ENCODE results near the gene CRADD.
"Not testable (repeated sequence)": the region's sequence is repeated elsewhere in the genome, so short reads cannot be mapped to it uniquely, and the experiment has no call there.

Gene CRADD

DNA sequence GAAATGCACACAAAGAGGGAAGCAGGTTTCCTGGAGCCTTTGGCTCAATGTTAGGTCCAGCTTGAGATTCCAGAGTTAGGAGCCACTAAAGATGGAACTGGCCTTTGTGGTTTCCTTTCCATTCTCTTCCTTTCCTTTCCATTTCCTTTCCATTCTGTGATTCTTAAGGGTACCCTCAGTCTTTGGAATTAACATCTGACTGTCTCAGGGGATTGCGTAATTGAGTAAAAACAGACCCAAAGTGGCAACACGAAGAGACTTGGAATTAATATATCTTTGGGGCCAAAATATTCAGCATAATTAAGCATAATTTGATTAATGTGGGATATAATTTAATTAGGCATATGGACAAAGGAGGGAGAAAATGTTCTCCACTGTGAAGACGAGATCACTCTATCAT lies 205.6 kb downstream of the CRADD start:
- no peak for DNase-seq

GRCh38 chr12:93883436-93884154 lies 206.4 kb downstream of the CRADD start:
- DNase-seq = no peak

DNA sequence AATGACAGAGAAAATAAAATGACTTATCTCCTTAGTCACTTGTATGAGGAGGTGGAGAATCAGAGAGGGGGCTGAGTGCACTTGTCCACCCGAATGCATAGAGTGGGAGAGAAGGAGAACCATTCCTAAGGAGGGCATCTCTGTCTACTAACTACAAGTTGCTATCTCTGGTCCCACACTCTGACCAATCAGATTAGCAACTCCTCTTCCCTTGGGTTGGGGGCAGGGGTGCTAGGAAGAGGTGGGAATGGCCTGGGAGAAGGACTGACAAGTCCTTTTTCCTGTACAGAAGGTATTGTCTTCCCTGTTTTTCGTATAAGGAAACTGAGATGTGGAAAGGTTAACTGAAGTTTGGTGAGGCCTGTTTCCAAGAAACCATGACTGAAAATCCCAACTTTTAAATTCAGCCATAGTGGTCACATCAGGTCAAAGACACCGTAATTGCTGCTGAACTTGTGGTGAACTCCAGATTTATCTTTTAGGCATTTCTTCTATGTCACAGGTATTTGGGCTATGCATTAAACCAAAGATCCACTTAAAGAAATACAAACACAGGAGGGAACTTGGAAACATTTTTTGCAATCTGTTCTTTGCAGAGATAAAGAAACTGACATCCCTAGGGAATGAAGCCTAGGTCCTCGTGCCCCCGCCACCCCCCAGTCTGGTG lies 207.8 kb downstream of the CRADD start:
- DNase-seq = no peak

DNA sequence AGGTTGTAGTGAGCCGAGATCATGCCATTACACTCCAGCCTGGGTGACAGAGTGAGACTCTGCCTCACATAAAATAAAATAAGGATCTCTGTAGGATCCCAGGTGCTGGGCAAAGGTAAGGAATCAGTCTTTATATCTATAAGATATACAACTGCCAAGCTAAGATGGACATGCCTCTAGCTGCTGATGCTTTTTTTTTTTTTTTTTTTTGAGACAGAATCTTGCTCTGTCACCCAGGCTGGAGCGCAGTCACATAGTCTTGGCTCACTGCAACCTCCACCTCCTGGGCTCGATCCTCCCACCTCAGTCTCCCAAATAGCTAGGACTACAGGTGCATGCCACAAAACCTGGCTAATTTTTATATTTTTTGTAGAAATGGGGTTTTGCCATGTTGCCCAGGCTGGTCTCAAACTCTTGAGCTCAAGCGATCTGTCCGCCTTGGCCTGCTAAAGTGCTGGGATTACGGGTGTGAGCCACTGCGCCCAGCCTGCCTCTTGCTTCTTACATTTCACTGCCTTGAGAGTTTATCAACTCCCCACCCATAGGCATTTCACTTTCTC lies 208.9 kb downstream of the CRADD start:
- DNase-seq = not testable (repeated sequence)

GRCh38 chr12:93886533-93887511 lies 209.6 kb downstream of the CRADD start:
- DNase-seq = no peak

- DNase-seq = no peak
Measured at GRCh38 chr12:93888964-93889363, 211.8 kb downstream of the CRADD start.

DNA sequence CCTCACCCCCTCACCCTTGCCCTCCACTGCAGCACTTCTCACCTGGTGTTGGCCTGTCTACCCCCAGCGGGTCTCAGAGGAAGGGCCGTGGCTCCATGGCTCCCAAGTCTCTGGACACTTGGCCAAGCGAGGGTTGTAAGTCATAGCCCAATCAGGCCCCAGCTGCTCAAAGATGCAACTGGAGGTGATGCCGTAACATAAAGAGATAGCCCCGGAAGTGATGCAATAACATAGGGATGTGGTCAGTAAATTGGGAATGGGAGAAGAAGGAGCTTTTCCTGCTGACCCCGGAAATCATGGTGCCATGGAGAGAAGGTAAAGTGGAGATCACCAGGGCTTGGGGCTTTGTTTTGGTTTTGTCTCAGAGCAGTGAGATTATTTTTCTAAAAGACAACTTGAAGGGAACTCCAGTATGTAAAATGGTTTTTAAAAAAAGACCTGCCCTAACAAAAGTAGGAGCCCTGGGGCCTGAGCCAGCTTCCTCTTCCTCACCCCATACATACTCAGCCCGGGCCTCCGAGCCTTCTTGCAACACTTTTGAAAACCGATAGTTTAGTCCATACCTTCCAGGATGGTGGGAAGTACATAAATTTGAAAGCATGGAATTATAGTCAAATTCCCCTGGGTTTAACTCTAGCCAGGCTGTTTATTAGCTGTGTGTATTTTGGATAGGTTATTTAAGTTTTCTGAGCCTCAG lies 212.5 kb downstream of the CRADD start:
- no peak for DNase-seq

DNA sequence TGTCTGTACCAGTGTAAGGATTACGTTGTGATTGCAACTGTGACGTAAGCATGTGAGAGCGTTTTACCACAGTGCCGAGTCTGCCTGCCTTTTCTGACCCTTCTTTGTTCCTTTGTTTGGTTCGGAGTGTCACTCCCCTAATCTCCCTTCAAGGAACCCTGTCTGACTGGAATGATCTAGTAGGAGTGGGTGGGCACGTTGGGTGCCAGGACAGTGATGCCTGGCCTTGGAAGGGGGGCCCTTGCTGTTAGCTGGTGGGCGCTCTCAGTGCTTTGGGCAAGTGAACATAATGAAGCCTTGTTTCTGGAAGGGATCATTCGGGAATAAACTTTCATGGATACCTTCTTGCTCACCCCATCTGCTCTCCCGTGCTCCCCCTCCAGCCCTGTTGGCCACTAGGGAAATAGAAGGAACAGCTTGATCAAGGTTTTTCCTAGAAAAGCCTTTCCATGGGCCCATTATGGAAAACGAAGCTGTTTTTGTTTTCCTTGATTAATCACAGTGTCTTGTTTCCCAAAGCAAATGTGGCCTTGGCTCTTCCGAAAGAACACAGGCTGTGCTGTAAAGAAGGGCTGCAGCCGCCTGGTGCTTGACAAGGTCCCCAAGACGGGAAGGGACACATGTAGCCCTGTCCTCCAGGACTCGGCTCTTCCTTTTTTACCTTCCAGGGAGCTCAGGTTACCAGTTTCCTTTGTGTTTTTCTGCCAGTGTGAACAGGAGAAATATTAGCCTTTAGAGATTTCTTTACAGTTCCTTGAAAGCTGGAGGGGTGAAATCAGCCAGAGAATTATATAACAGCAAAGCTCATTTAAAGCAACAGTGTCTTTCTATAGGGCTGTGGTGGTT lies 215.5 kb downstream of the CRADD start:
- peak; percentile 23 for DNase-seq

GRCh38 chr12:93894391-93895088 lies 217.4 kb downstream of the CRADD start:
- no peak for DNase-seq

DNA sequence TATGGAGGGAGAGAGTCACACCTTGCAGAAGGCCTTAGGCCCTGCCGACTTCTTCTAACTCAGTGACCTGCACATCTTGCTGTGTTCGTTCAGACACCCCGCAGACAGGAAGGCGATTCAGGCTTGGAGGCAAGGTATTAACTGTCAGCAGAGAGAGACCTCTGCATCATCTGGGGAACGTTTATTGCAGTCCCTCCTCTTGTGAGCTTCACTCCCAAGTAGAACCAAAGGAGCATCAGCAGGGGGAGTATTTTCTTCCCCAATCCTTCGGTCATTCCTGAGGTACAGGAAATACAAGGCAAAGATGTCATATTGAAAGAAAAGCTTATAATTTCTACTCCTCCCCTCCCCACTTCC lies 217.9 kb downstream of the CRADD start:
- DNase-seq = no peak

- no peak for DNase-seq
Measured at GRCh38 chr12:93896427-93896826, 219.3 kb downstream of the CRADD start.

GRCh38 chr12:93896952-93897351 lies 219.8 kb downstream of the CRADD start:
- no peak for DNase-seq

- DNase-seq = no peak
Measured at GRCh38 chr12:93901739-93902138, 224.6 kb downstream of the CRADD start.

DNA sequence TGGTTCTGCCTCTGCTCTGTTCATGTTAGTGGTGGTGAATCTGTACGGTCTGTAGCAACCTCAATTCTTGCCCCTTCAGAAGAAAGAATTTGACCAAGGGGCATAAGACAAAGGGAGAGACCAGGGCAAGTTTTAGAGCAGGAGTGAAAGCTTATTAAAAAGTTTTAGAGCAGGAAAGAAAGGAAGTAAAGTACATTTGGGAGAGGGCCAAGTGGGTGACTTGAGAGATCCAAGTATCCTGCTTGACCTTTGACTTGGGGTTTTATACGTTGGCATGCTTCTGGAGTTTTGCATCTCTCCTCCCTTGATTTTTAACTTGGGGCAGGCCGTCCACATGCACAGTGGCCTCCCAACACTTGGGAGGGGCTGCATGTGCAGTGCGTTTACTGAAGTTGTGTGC lies 225.0 kb downstream of the CRADD start:
- no peak for DNase-seq

DNA sequence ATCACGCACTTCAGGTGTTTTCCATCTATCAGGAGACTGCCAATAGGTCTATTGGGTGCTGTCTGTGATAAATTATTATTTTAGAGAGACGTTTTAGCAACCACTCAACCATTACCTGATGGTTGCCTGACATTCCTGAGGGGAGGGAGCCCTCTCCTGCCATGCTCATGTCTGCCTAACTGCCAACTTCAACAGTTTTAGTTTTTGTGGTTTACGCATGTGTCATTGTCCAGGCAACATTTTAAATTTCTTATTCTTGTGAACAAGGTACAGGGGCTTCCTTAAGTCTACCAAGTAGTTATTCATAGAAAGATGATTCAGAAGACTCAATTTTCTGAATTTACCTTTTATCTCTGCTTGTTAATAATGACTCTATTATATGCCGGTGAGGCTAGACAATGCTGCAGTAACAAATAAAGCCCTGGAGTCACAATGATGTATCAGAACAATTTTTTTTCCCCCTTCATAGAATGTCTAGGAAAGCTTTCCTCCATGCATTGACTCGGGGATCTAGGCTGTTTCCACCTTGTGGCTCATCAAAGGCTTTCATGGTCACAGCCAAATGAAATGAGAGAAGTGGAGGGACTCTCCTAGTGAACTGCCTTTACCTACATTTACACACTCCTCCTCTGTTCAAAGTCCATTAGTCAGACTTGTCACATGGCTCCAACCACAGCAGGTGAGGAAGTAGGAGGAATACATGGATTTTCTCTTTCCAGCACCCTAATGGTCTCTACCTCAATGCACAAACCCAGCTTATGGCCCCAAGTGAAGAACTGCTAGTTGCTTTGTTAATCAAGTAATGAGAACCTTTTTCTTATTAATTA lies 225.8 kb downstream of the CRADD start:
- no peak for DNase-seq

DNA sequence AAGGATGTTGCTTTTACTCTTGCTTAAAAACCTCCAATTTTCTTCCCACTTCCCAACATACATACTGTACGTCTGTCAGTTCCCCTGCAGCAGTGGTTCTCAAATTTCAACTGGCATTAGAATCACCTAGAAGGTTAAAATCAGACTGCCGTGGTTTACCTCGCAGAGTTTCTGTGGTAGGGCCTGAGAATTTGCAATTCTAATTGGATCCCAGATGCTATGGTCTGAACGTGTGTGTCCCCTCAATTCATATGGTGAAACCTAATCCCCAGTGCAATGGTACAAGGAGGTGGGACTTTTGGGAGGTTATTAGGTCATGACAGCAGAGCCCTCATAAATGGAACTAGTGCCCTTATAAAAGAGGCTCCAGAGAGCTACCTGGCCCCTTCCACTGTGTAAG lies 226.9 kb downstream of the CRADD start:
- DNase-seq = no peak

DNA sequence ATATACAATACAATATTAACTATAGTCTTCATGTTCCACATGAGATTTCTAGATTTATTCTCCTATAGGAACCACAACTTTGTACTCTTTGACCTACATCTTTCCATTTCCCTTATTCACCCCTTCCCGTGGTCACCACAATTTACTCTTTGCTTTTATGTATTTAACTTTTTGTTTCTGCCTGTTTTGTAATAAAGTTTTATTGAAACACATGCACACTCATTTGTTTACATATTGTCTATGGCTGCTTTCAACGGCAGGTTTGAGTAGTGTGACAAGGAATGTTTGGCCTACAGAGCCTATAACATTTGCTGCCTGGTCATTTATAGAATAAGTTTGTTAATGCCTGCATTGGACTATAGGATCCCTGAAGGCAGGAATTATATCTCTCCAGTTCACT lies 231.1 kb downstream of the CRADD start:
- DNase-seq = no peak

- DNase-seq = peak; percentile 6
Measured at GRCh38 chr12:93908846-93909567, 231.8 kb downstream of the CRADD start.

- DNase-seq = no peak
Measured at GRCh38 chr12:93911396-93911795, 234.2 kb downstream of the CRADD start.
